Smooth muscle cell (in vitro differentiated cells): ENCODE results near the gene CEP57. TPM values are rescaled to one million over a fixed set of nuclear protein-coding genes. Genes with fewer than 3 reads are reported as not detected.

Experiments
- DNase-seq: peaks from one replicate; lab custom pipeline; 2025; ENCODE audit not compliant: unreplicated experiment; lab: John Stamatoyannopoulos, UW
- H2AFZ ChIP-seq: fragments of 200-600 bp; sonication (generic); 2 replicates; pipeline ENCODE4 v1.6.0; 2016; ENCODE audit warnings: antibody characterized with exemption, low read depth, mild to moderate bottlenecking
- H3F3A ChIP-seq: fragments of 200-600 bp; sonication (generic); 2 replicates; pipeline ENCODE4 v1.6.0; 2017; ENCODE audit warnings: antibody characterized with exemption, low read depth
- H3K27ac ChIP-seq: fragments of 200-600 bp; sonication (generic); 2 replicates; pipeline ENCODE4 v1.5.1; 2016; ENCODE audit warnings: low read depth, mild to moderate bottlenecking
- H3K27me3 ChIP-seq: fragments of 200-600 bp; sonication (generic); 2 replicates; pipeline ENCODE4 v1.6.1; 2016; ENCODE audit warnings: low read depth, mild to moderate bottlenecking
- H3K36me3 ChIP-seq: fragments of 200-600 bp; sonication (generic); 2 replicates; pipeline ENCODE4 v1.5.1; 2016; ENCODE audit warnings: low read depth
- H3K4me1 ChIP-seq: fragments of 200-600 bp; sonication (generic); 2 replicates; pipeline ENCODE4 v1.5.1; 2016; ENCODE audit warnings: low read depth
- H3K4me2 ChIP-seq: fragments of 200-600 bp; sonication (generic); 2 replicates; pipeline ENCODE4 v1.6.0; 2016; ENCODE audit warnings: mild to moderate bottlenecking
- H3K4me3 ChIP-seq: fragments of 200-600 bp; sonication (generic); 2 replicates; pipeline ENCODE4 v1.5.1; 2016; ENCODE audit warnings: mild to moderate bottlenecking
- H3K79me2 ChIP-seq: fragments of 200-600 bp; sonication (generic); 2 replicates; pipeline ENCODE4 v1.6.0; 2016; ENCODE audit warnings: low read depth, mild to moderate bottlenecking
- H3K9ac ChIP-seq: fragments of 200-600 bp; sonication (generic); 2 replicates; pipeline ENCODE4 v1.6.0; 2016; ENCODE audit warnings: low read depth
- H3K9me3 ChIP-seq: fragments of 200-600 bp; sonication (generic); replicated peaks from 2 replicates; pipeline ENCODE4 v1.5.1; 2016; ENCODE audit warnings: low read depth
- H4K20me1 ChIP-seq: fragments of 200-600 bp; sonication (generic); 2 replicates; pipeline ENCODE4 v1.6.0; 2016; ENCODE audit warnings: low read depth
- WGBS: methylation state at CpG from one replicate; pipeline ENCODE4 v1.1.7; 2016; ENCODE audit warnings: low lambda C conversion rate; 5-methylcytosine and 5-hydroxymethylcytosine counted together
- polyA plus RNA-seq: library from polyadenylated mRNA; unstranded; fragments of >200 nt; fragmentation: Nextera tagmentation; extraction: Ambion mirVana; gene quantifications from 2 replicates; pipeline ENCODE4 v1.2.1, GENCODE V29; 2016
- small RNA-seq: library from RNA; depleted of rRNA; stranded (forward); fragments of <200 nt; gene quantifications from one replicate; pipeline ENCODE3, GENCODE V24; 2014
- total RNA-seq: library from RNA; depleted of rRNA; stranded (reverse); fragments of >200 nt; gene quantifications from 2 replicates; pipeline ENCODE4 v1.2.3, GENCODE V29; 2014
- TF ChIP-seq, protein P1 (sequence below): fragments of 200-600 bp; sonication (generic); IDR thresholded peaks from 2 replicates; pipeline ENCODE4 v1.5.1; 2017; ENCODE audit warnings: borderline replicate concordance, mild to moderate bottlenecking, antibody characterized with exemption; ENCODE audit not compliant: insufficient read depth, poor library complexity, severe bottlenecking

Gene CEP57
- total and polyA plus RNA-seq, 2 experiments from 2014 or later: 37.4 to 67.7 TPM

DNA sequence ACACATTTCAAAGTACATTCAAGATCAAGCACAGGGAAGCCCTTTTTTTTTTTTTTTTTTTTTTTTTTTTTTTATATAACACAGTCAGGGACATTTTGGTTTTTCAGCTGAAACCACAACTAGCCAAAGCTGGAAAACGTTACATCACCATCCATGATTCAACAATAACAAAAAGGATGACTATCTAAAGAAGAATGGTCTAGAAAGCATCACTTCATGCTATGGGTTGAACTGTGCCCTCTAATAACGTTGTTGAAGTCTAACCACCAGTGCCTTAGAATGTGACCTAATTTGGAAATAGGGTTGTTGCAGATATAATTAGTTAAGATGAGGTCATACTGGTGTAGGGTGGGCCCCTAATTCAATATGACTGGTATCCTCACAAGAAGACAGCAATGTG, 87.0 kb downstream of the CEP57 start:
- no peaks in the 10 kb centered on the region for H4K20me1 ChIP-seq
- H3F3A ChIP-seq: peaks cover 4% of the 10 kb centered on the region
- peak overlapping the region; percentile 91 for H3K27ac ChIP-seq
- TF ChIP-seq, protein P1, sequence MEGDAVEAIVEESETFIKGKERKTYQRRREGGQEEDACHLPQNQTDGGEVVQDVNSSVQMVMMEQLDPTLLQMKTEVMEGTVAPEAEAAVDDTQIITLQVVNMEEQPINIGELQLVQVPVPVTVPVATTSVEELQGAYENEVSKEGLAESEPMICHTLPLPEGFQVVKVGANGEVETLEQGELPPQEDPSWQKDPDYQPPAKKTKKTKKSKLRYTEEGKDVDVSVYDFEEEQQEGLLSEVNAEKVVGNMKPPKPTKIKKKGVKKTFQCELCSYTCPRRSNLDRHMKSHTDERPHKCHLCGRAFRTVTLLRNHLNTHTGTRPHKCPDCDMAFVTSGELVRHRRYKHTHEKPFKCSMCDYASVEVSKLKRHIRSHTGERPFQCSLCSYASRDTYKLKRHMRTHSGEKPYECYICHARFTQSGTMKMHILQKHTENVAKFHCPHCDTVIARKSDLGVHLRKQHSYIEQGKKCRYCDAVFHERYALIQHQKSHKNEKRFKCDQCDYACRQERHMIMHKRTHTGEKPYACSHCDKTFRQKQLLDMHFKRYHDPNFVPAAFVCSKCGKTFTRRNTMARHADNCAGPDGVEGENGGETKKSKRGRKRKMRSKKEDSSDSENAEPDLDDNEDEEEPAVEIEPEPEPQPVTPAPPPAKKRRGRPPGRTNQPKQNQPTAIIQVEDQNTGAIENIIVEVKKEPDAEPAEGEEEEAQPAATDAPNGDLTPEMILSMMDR: no peak
- peaks cover 5% of the 10 kb centered on the region for H3K36me3 ChIP-seq
- peaks cover 10% of the 10 kb centered on the region for H3K79me2 ChIP-seq
- H3K9me3 ChIP-seq: no peaks in the 10 kb centered on the region
- no peak overlapping the region for H3K4me3 ChIP-seq
- no peaks in the 10 kb centered on the region for H3K27me3 ChIP-seq
- no peak overlapping the region for H2AFZ ChIP-seq
- WGBS: 28% methylated on average over 2 of the region's 2 CpGs
- peak overlapping the region; percentile 61 for H3K4me2 ChIP-seq
- H3K9ac ChIP-seq: peak overlapping the region; percentile 20
- DNase-seq: no peak
- no peaks in the 10 kb centered on the region for H3K4me1 ChIP-seq

Small RNA genes within 50 kb of the gene (small RNA-seq; reads per million reads assigned to genes)
- gene RNA5SP345: not detected

Other genes with a start within 250 kb of the CEP57 start
- gene FAM76B, start 716 bp upstream of the CEP57 start, total RNA-seq: 31.3 and 33.4 TPM in 2 replicates
- gene FAM76B, start 716 bp upstream of the CEP57 start, polyA plus RNA-seq: 12.9 and 14.0 TPM in 2 replicates
- 35.9 and 40.0 TPM in 2 replicates for gene MTMR2, start 133.6 kb downstream of the CEP57 start, total RNA-seq
- gene MTMR2, start 133.6 kb downstream of the CEP57 start, polyA plus RNA-seq: 27.2 and 36.7 TPM in 2 replicates